Lower lobe of right lung (tissue), 2 donors: Measurements from ENCODE around the gene TBXAS1. TPM values are rescaled to one million over a fixed set of nuclear protein-coding genes. Genes with fewer than 3 reads are reported as not detected.

Experiments used
- ATAC-seq, 2 donors: fragments of 200-7000 bp; cut with Tn5 transposase; one replicate each; pipeline ENCODE4 v1.9.1; 2020 to 2022; ENCODE audit warnings: mild to moderate bottlenecking in 2 of 2, moderate library complexity in 2 of 2
- DNase-seq: peaks from one replicate; pipeline ENCODE4 v3.0.0-alpha.2; 2020
- H3K27ac ChIP-seq: fragments of 200-600 bp; one replicate; pipeline ENCODE4 v1.8.0; 2022
- H3K27me3 ChIP-seq: fragments of 200-600 bp; one replicate; pipeline ENCODE4 v1.8.0; 2022; ENCODE audit warnings: low read depth
- H3K36me3 ChIP-seq: fragments of 200-600 bp; one replicate; pipeline ENCODE4 v1.8.0; 2022; ENCODE audit warnings: mild to moderate bottlenecking
- H3K4me1 ChIP-seq: fragments of 200-600 bp; one replicate; pipeline ENCODE4 v1.8.0; 2022
- H3K4me3 ChIP-seq: fragments of 200-600 bp; one replicate; pipeline ENCODE4 v1.8.0; 2022; ENCODE audit warnings: mild to moderate bottlenecking
- H3K9me3 ChIP-seq: fragments of 200-600 bp; one replicate; pipeline ENCODE4 v1.8.0; 2022
- CTCF ChIP-seq: fragments of 200-600 bp; IDR thresholded peaks from one replicate; pipeline ENCODE4 v1.8.0; 2022; ENCODE audit warnings: antibody characterized with exemption, mild to moderate bottlenecking
- intact Hi-C: fragments of 100-400 bp; cut with DNase I; formaldehyde crosslinking; loops from one replicate; pipeline ENCODE4 v1.11.0; 2022
- total RNA-seq: library from RNA; stranded (reverse); fragmentation: NEBNext Ultra II Directional; extraction: Animal tissue kit (Norgen Biotek cat#: 25700); gene quantifications from one replicate; pipeline ENCODE4 v1.2.1, GENCODE V29; 2021
- donor health status: DM: no; HTN: yes; CAD: no; lungs with severe emphysema.

Gene TBXAS1
- total RNA-seq, 1 donor from 2014 or later, result 92.6 TPM

GRCh38 chr7:139930286-139930965 is 101.4 kb downstream of the TBXAS1 start:
- DNase-seq, result no peak

GRCh38 chr7:139931190-139931934 is 102.3 kb downstream of the TBXAS1 start:
- Histone ChIP-seq H3K27me3 (no peaks in the 10 kb centered on the region), H3K4me3 (no peak overlapping the region), H3K4me1 (no peaks in the 10 kb centered on the region), H3K9me3 (no peaks in the 10 kb centered on the region), H3K36me3 (no peaks in the 10 kb centered on the region), H3K27ac (no peak overlapping the region)
- DNase-seq, result no peak
- intact Hi-C loops, result no loop called here
- no peak for TF ChIP-seq CTCF
- ATAC-seq, result no peak

More at GRCh38 chr7:139930286-139930965, 101.4 kb downstream of the TBXAS1 start:
- H3K9me3 ChIP-seq, result no peaks in the 10 kb centered on the region
- no peak for TF ChIP-seq CTCF
- H3K4me3 ChIP-seq, result no peak overlapping the region
- ATAC-seq, result no peak
- intact Hi-C loops, result no loop called here
- no peaks in the 10 kb centered on the region for H3K36me3 ChIP-seq
- no peaks in the 10 kb centered on the region for H3K27me3 ChIP-seq
- no peaks in the 10 kb centered on the region for H3K4me1 ChIP-seq
- H3K27ac ChIP-seq, result no peak overlapping the region

DNA sequence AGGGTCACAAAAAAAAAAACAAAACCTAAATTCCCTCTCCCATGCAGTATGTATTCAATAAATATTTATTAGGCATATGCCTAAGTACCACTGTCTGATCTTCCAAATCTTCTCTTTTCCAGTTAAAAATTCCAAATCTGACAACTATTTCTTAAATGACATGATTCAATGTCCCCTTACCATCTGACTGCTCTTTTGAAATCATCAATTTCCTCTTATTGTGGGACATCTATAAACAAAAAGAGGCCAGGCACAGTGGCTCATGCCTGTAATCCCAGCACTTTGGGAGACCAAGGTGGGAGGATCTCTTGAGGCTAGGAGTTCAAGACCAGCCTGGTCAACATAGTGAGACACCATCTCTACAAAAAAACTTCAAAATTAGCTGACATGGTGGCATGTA is 103.5 kb downstream of the TBXAS1 start:
- Histone ChIP-seq H3K4me1 (peaks cover 11% of the 10 kb centered on the region), H3K9me3 (no peaks in the 10 kb centered on the region), H3K27me3 (no peaks in the 10 kb centered on the region), H3K36me3 (no peaks in the 10 kb centered on the region), H3K27ac (no peak overlapping the region), H3K4me3 (no peak overlapping the region)
- no peak for DNase-seq
- intact Hi-C loops, result no loop called here
- ATAC-seq, result no peak
- no peak for TF ChIP-seq CTCF

DNA sequence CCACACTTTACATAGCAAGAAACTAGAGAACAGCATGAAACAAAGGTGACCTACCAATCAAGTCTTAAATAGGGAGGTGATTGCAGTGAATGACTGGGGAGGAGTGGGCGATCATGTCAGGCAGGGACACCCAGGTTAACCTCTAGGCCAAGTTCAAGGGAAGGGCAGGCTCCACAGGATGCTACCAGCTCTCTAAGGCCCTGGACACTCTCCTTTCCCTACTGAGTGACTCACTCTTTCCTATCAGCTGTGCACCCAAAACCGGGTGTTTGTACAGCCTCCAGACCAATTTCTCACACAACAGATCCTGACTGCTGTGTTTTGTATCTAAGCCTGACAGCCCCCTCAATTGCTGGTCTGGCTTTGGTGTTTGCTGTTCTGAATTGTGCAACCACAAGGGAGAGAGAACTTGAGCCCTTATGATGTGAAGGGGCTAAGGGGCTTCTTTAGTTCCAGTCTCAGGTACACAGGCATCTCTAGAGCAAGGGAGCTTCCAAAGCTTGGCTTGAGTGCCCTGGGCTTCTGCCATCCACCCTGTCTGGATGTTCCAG is 107.8 kb downstream of the TBXAS1 start:
- ATAC-seq, result peak; percentile 45 to 47
- DNase-seq, result no peak
- Histone ChIP-seq H3K4me3 (no peak overlapping the region), H3K4me1 (peaks cover 17% of the 10 kb centered on the region), H3K9me3 (no peaks in the 10 kb centered on the region), H3K36me3 (peaks cover 4% of the 10 kb centered on the region), H3K27me3 (no peaks in the 10 kb centered on the region), H3K27ac (no peak overlapping the region)
- no peak for TF ChIP-seq CTCF
- intact Hi-C loops, result no loop called here

- H3K4me3 ChIP-seq, result no peak overlapping the region
- intact Hi-C loops, result no loop called here
- TF ChIP-seq CTCF, result no peak
- ATAC-seq (peak; percentile 68 to 77), DNase-seq (peak; percentile 57)
- peaks cover 4% of the 10 kb centered on the region for H3K36me3 ChIP-seq
- no peak overlapping the region for H3K27ac ChIP-seq
- peaks cover 17% of the 10 kb centered on the region for H3K4me1 ChIP-seq
- H3K9me3 ChIP-seq, result no peaks in the 10 kb centered on the region
- no peaks in the 10 kb centered on the region for H3K27me3 ChIP-seq
These were observed 108.7 kb downstream of the TBXAS1 start for GRCh38 chr7:139937715-139938114.
